Kidney (tissue), 14 donors: Measurements from ENCODE around the gene LAPTM5. TPM values are rescaled to one million over a fixed set of nuclear protein-coding genes. Genes with fewer than 3 reads are reported as not detected.
A peak's percentile ranks its signal among the peaks of the same experiment; 100 is the strongest.

ENCODE experiments used
- DNase-seq, 5 donors: peaks; one replicate each; pipeline ENCODE4 v3.0.0-alpha.2; 2013 to 2020
- FAIRE-seq: peaks from 2 replicates; lab custom pipeline; 2012; peaks lifted over from hg19 to GRCh38; lab: Jason Lieb, UNC
- H3K27ac ChIP-seq, 2 donors: one replicate each; pipeline ENCODE4 v1.7.0; 2013; ENCODE audit warnings: low read depth in 2 of 2, low read length in 2 of 2, inconsistent platforms in 1 of 2
- H3K27me3 ChIP-seq: one replicate; pipeline ENCODE4 v1.7.1; 2013; ENCODE audit warnings: low read length, inconsistent platforms; ENCODE audit not compliant: control insufficient read depth, insufficient read depth
- H3K36me3 ChIP-seq, 3 donors: one replicate each; pipeline versions ENCODE4 v1.7.0 to v1.7.1; 2013; ENCODE audit warnings: low read length in 3 of 3, control low read depth in 1 of 3, inconsistent platforms in 1 of 3; ENCODE audit not compliant: insufficient read depth in 3 of 3, control insufficient read depth in 2 of 3
- H3K4me1 ChIP-seq, 3 donors: one replicate each; pipeline versions ENCODE4 v1.7.0 to v1.7.1; 2013; ENCODE audit warnings: low read length in 3 of 3, inconsistent platforms in 1 of 3, low read depth in 1 of 3; ENCODE audit not compliant: control insufficient read depth in 2 of 3, insufficient read depth in 2 of 3
- H3K4me3 ChIP-seq, 3 donors: one replicate each; pipeline versions ENCODE4 v1.7.0 to v1.8.1; 2013; ENCODE audit warnings: low read length in 3 of 3, control low read depth in 1 of 3, inconsistent platforms in 1 of 3
- H3K9ac ChIP-seq, 3 donors: one replicate each; pipeline versions ENCODE4 v1.7.0 to v1.7.1; 2013; ENCODE audit warnings: low read length in 3 of 3, control low read depth in 1 of 3, inconsistent platforms in 1 of 3
- H3K9me3 ChIP-seq, 3 donors: one replicate each; pipeline versions ENCODE4 v1.7.0 to v1.7.1; 2013; ENCODE audit warnings: low read length in 3 of 3, control low read depth in 1 of 3, inconsistent platforms in 1 of 3; ENCODE audit not compliant: control insufficient read depth in 2 of 3, insufficient read depth in 1 of 3
- CTCF ChIP-seq: IDR thresholded peaks from 3 replicates; pipeline ENCODE4 v1.5.1; 2012; ENCODE audit warnings: mild to moderate bottlenecking, moderate library complexity, borderline replicate concordance; ENCODE audit not compliant: insufficient read depth; ENCODE audit errors: extremely low read depth
- intact Hi-C: fragments of 100-400 bp; cut with DNase I; formaldehyde crosslinking; loops from one replicate; pipeline ENCODE4 v1.11.1; 2022
- polyA plus RNA-seq: library from polyadenylated mRNA; stranded (reverse); fragments of 350-450 nt; fragmentation: Illumina TruSeq; extraction: RNeasy Lipid Tissue Mini Kit (QIAGEN cat#74804); gene quantifications from one replicate; pipeline ENCODE4 v1.2.3, GENCODE V29; 2014; ENCODE audit warnings: low read depth, low replicate concordance; ENCODE audit not compliant: insufficient read depth
- total RNA-seq: library from RNA; stranded (reverse); fragmentation: NEBNext Ultra II Directional; extraction: Animal tissue kit (Norgen Biotek cat#: 25700); gene quantifications from one replicate; pipeline ENCODE4 v1.2.1, GENCODE V29; 2021
- donor health status: control.
- donor health status: control.
- donor health status: control.
- donor health status: control.
- donor health status: control.
- donor health status: DM: yes; HTN: yes; CAD: no.
- donor health status: Normal renal cell carcinoma (clear cell type).

The LAPTM5 gene
- total and polyA plus RNA-seq, 2 donors from 2014 or later = 23.5 to 108 TPM

DNA sequence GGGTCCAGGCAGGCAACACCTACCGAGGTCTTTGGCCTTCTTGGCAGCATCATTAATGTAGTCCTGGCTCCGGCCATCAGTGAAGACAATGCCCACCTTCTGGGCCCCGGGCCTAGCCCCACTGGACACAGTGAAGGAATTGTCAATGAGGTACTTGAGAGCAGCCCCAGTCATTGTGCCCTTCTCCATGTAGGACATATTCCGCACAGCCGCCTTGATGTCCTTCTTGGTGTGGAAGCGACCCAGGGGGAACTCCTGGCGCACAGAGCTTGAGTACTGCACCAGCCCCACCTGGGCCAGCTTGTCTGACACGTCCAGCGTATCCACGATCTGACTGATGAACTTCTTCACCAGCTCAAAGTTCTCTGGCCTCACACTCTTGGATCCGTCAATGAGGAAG lies 41.7 kb downstream of the LAPTM5 start:
- no peak overlapping the region for H3K4me3 ChIP-seq
- no peak overlapping the region for H3K27ac ChIP-seq
- FAIRE-seq = no peak
- peak in 2 of 5 donors; percentile 58 to 76 for DNase-seq
- no peak overlapping the region for H3K9ac ChIP-seq
- TF ChIP-seq CTCF = no peak
- H3K9me3 ChIP-seq = peaks cover 0 to 5% (median 0%) of the 10 kb centered on the region in 3 donors
- intact Hi-C loops = no loop called here
- H3K36me3 ChIP-seq = no peaks in the 10 kb centered on the region
- H3K27me3 ChIP-seq = no peaks in the 10 kb centered on the region
- H3K4me1 ChIP-seq = peaks cover 0 to 9% (median 8%) of the 10 kb centered on the region in 3 donors

DNA sequence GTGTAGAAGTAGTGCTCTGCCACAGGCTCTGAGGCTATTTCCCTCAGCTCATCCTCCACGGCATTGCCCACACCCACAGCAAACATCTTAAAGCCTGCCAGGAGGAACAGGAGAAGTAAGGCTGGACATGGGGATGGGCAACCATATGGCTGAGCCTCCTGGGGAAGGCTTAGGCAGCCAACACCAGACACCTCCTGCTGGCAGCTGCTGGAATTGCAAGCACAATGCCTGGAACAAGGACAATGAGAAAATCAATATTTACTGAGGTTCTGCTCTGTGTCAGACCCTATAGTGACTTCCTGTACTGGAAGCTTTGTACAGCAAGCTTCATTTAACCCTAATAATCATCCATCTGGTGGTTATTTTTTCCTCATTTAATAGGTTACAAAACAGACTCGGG lies 42.4 kb downstream of the LAPTM5 start:
- Histone ChIP-seq H3K27me3 (no peaks in the 10 kb centered on the region), H3K4me1 (peaks cover 0 to 9% (median 8%) of the 10 kb centered on the region in 3 donors), H3K27ac (no peak overlapping the region), H3K4me3 (no peak overlapping the region), H3K36me3 (no peaks in the 10 kb centered on the region), H3K9me3 (peaks cover 0 to 5% (median 0%) of the 10 kb centered on the region in 3 donors), H3K9ac (no peak overlapping the region)
- DNase-seq (peak in 1 of 5 donors; percentile 65), FAIRE-seq (no peak)
- no peak for TF ChIP-seq CTCF
- intact Hi-C loops = no loop called here

- FAIRE-seq (no peak), DNase-seq (no peak)
- H3K4me1 ChIP-seq = peaks cover 0 to 7% (median 7%) of the 10 kb centered on the region in 3 donors
- no peak overlapping the region for H3K9ac ChIP-seq
- H3K4me3 ChIP-seq = no peak overlapping the region
- H3K9me3 ChIP-seq = peaks cover 0 to 5% (median 0%) of the 10 kb centered on the region in 3 donors
- no peaks in the 10 kb centered on the region for H3K36me3 ChIP-seq
- TF ChIP-seq CTCF = no peak
- H3K27ac ChIP-seq = no peak overlapping the region
- H3K27me3 ChIP-seq = no peaks in the 10 kb centered on the region
- intact Hi-C loops = no loop called here
Measured at GRCh38 chr1:30714536-30715090, 43.0 kb downstream of the LAPTM5 start.

DNA sequence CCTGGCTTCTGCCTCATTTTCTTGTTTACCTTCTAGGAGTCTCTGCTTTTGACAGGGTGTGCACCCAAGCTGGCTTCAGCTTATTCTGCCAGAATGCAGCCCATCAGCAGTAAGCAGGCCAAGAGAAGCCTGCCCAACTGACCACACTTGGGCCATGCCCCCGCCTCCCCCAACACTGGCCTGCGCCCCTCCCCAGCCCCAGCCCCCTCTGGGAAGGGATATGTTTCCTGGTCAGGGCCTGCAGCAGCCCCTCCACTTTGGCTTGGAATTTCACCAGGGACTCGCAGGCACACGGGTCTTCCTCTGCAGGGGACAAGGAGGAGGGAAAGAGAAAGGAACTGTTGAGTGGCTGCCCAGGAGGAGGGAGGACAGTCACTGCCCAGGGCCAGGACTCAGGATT lies 43.5 kb downstream of the LAPTM5 start:
- Histone ChIP-seq H3K27ac (no peak overlapping the region), H3K4me3 (no peak overlapping the region), H3K27me3 (no peaks in the 10 kb centered on the region), H3K9ac (no peak overlapping the region), H3K36me3 (no peaks in the 10 kb centered on the region), H3K4me1 (peaks cover 0 to 2% (median 1%) of the 10 kb centered on the region in 3 donors), H3K9me3 (peaks cover 0 to 5% (median 0%) of the 10 kb centered on the region in 3 donors)
- DNase-seq = no peak
- no peak for FAIRE-seq
- intact Hi-C loops = no loop called here
- no peak for TF ChIP-seq CTCF
